Activated CD4-positive, alpha-beta T cell treated with anti-CD3 and anti-CD28 coated beads for 36 hours (primary cell): ENCODE results near the gene LMO7. TPM values are rescaled to one million over a fixed set of nuclear protein-coding genes. Genes with fewer than 3 reads are reported as not detected.
"Not testable (repeated sequence)": the region's sequence is repeated elsewhere in the genome, so short reads cannot be mapped to it uniquely, and the experiment has no call there.

Source experiments
- ATAC-seq: fragments of 200-7000 bp; cut with Tn5 transposase; one replicate; pipeline ENCODE4 v1.10.0; 2021; ENCODE audit warnings: mild to moderate bottlenecking, moderate library complexity
- CTCF ChIA-PET: fragments of 350-600 bp; sonication (Branson Sonifier 250); formaldehyde crosslinking; loops from one replicate; lab custom pipeline; 2021; ENCODE audit warnings: antibody characterized with exemption; lab: Charles Lee
- POLR2A ChIA-PET: fragments of 350-600 bp; sonication (Branson Sonifier 250); formaldehyde crosslinking; loops from one replicate; lab custom pipeline; 2021; ENCODE audit warnings: antibody characterized with exemption, inconsistent platforms; lab: Charles Lee
- DNase-seq: peaks from one replicate; pipeline ENCODE4 v3.0.0-alpha.2; 2020
- H3K27ac Mint-ChIP-seq: one replicate; pipeline ENCODE4 v1.8.0; 2021; ENCODE audit warnings: mixed read lengths
- H3K27me3 Mint-ChIP-seq: one replicate; pipeline ENCODE4 v1.8.0; 2021; ENCODE audit warnings: mixed read lengths
- H3K36me3 Mint-ChIP-seq: one replicate; pipeline ENCODE4 v1.8.0; 2021; ENCODE audit warnings: low read depth, mixed read lengths
- H3K4me1 Mint-ChIP-seq: one replicate; pipeline ENCODE4 v1.8.0; 2021; ENCODE audit warnings: mixed read lengths
- H3K4me3 Mint-ChIP-seq: one replicate; pipeline ENCODE4 v1.8.0; 2021; ENCODE audit warnings: mild to moderate bottlenecking, moderate library complexity, mixed read lengths
- H3K9me3 Mint-ChIP-seq: one replicate; pipeline ENCODE4 v1.8.0; 2021; ENCODE audit warnings: low read depth, mixed read lengths
- intact Hi-C, 2 experiments: fragments of 100-400 bp; cut with DNase I in 1 of 2; cut with micrococcal nuclease in 1 of 2; formaldehyde crosslinking; loops; one replicate each; pipeline versions ENCODE4 v1.14.2 to v1.15.1; 2022 to 2024; cut with DNase I, micrococcal nuclease
- total RNA-seq, 2 experiments: library from RNA; stranded (reverse); gene quantifications; one replicate each; pipeline ENCODE4 v1.2.3, GENCODE V29; 2021

LMO7 gene
- total RNA-seq, 2 experiments from 2014 or later, result 11.7 to 15.5 TPM

GRCh38 chr13:75787249-75787928 lies 151.3 kb downstream of the LMO7 start:
- peaks cover 4% of the 10 kb centered on the region for H3K36me3 Mint-ChIP-seq
- no peaks in the 10 kb centered on the region for H3K27me3 Mint-ChIP-seq
- ATAC-seq, result peak; percentile 30

GRCh38 chr13:75788481-75788981 lies 152.4 kb downstream of the LMO7 start:
- Mint-ChIP-seq H3K9me3 (no peaks in the 10 kb centered on the region), H3K36me3 (peaks cover 4% of the 10 kb centered on the region), H3K27me3 (no peaks in the 10 kb centered on the region), H3K4me3 (no peak overlapping the region), H3K27ac (no peak overlapping the region), H3K4me1 (peaks cover 2% of the 10 kb centered on the region)
- CTCF ChIA-PET, result interaction anchor here (1.6 kb wide), 1 partner anchor 16 kb away, joined by 5 read pairs; no protein-coding TSS in a partner anchor
- intact Hi-C loops, result no loop called here
- POLR2A ChIA-PET, result no interaction called here
- DNase-seq, result no peak
- ATAC-seq, result no peak

More at GRCh38 chr13:75787249-75787928, 151.3 kb downstream of the LMO7 start:
- Mint-ChIP-seq H3K27ac (no peak overlapping the region), H3K4me1 (peaks cover 2% of the 10 kb centered on the region), H3K4me3 (no peak overlapping the region), H3K9me3 (no peaks in the 10 kb centered on the region)
- DNase-seq, result no peak
- intact Hi-C loops, result no loop called here
- POLR2A ChIA-PET, result no interaction called here
- CTCF ChIA-PET, result interaction anchor here (0.7 to 1.6 kb wide), 3 partner anchors 9 to 17 kb away, joined by 3 to 5 read pairs (median 5); no protein-coding TSS in a partner anchor

- H3K9me3 Mint-ChIP-seq, result no peaks in the 10 kb centered on the region
- DNase-seq, result no peak
- ATAC-seq, result no peak
- H3K4me3 Mint-ChIP-seq, result no peak overlapping the region
- H3K4me1 Mint-ChIP-seq, result peaks cover 6% of the 10 kb centered on the region
- H3K27ac Mint-ChIP-seq, result no peak overlapping the region
- POLR2A ChIA-PET, result no interaction called here
- CTCF ChIA-PET, result interaction anchor here (1.0 kb wide), 1 partner anchor 39 kb away, joined by 3 read pairs; no protein-coding TSS in a partner anchor
- no peaks in the 10 kb centered on the region for H3K27me3 Mint-ChIP-seq
- intact Hi-C loops, result no loop called here
- peaks cover 4% of the 10 kb centered on the region for H3K36me3 Mint-ChIP-seq
Observed at GRCh38 chr13:75789451-75790197, 153.5 kb downstream of the LMO7 start.

- DNase-seq, result no peak
- H3K4me3 Mint-ChIP-seq, result no peak overlapping the region
- no peak overlapping the region for H3K27ac Mint-ChIP-seq
- ChIA-PET POLR2A (no interaction called here), CTCF (interaction anchor here (1.0 to 1.7 kb wide), 2 partner anchors 39 to 95 kb away, joined by 3 read pairs; no protein-coding TSS in a partner anchor)
- peaks cover 4% of the 10 kb centered on the region for H3K36me3 Mint-ChIP-seq
- peaks cover 6% of the 10 kb centered on the region for H3K4me1 Mint-ChIP-seq
- H3K27me3 Mint-ChIP-seq, result no peaks in the 10 kb centered on the region
- ATAC-seq, result no peak
- H3K9me3 Mint-ChIP-seq, result no peaks in the 10 kb centered on the region
- intact Hi-C loops, result no loop called here
Observed at GRCh38 chr13:75790198-75790970, 154.3 kb downstream of the LMO7 start.

- ChIA-PET CTCF (interaction anchor here (0.6 to 1.8 kb wide), 6 partner anchors 10 to 1189 kb away, joined by 3 to 6 read pairs (median 3); no protein-coding TSS in a partner anchor), POLR2A (no interaction called here)
- Mint-ChIP-seq H3K27ac (no peak overlapping the region), H3K27me3 (no peaks in the 10 kb centered on the region), H3K9me3 (no peaks in the 10 kb centered on the region), H3K4me1 (peaks cover 11% of the 10 kb centered on the region), H3K36me3 (peaks cover 13% of the 10 kb centered on the region), H3K4me3 (no peak overlapping the region)
- ATAC-seq, result no peak
- intact Hi-C loops, result no loop called here
- no peak for DNase-seq
Observed at GRCh38 chr13:75792526-75793187, 156.5 kb downstream of the LMO7 start.

- POLR2A ChIA-PET, H3K27me3 Mint-ChIP-seq, intact Hi-C loops, ATAC-seq, DNase-seq, H3K9me3 Mint-ChIP-seq, H3K27ac Mint-ChIP-seq, H3K4me3 Mint-ChIP-seq: not testable (repeated sequence)
- H3K4me1 Mint-ChIP-seq, result peaks cover 16% of the 10 kb centered on the region
- H3K36me3 Mint-ChIP-seq, result peaks cover 18% of the 10 kb centered on the region
- CTCF ChIA-PET, result interaction anchor here (0.6 to 1.0 kb wide), 2 partner anchors 334 to 1189 kb away, joined by 3 read pairs; no protein-coding TSS in a partner anchor
Observed at GRCh38 chr13:75793188-75793567, 157.0 kb downstream of the LMO7 start.

GRCh38 chr13:75794663-75795062 lies 158.5 kb downstream of the LMO7 start:
- Mint-ChIP-seq H3K27me3 (no peaks in the 10 kb centered on the region), H3K36me3 (peaks cover 21% of the 10 kb centered on the region), H3K4me1 (peaks cover 30% of the 10 kb centered on the region), H3K27ac (no peak overlapping the region), H3K9me3 (no peaks in the 10 kb centered on the region), H3K4me3 (no peak overlapping the region)
- ATAC-seq (no peak), DNase-seq (no peak)
- intact Hi-C loops, result no loop called here
- CTCF ChIA-PET, result interaction anchor here (0.6 to 1.3 kb wide), 2 partner anchors 15 to 99 kb away, joined by 3 to 4 read pairs; no protein-coding TSS in a partner anchor
- POLR2A ChIA-PET, result no interaction called here

- POLR2A ChIA-PET, result no interaction called here
- CTCF ChIA-PET, result interaction anchor here (1.3 kb wide), 1 partner anchor 100 kb away, joined by 3 read pairs; no protein-coding TSS in a partner anchor
Observed at GRCh38 chr13:75795274-75795673, 159.1 kb downstream of the LMO7 start.

GRCh38 chr13:75796825-75797224 lies 160.7 kb downstream of the LMO7 start:
- no peaks in the 10 kb centered on the region for H3K27me3 Mint-ChIP-seq
- peaks cover 23% of the 10 kb centered on the region for H3K36me3 Mint-ChIP-seq
- H3K27ac Mint-ChIP-seq, result peak overlapping the region; percentile 15
- peaks cover 49% of the 10 kb centered on the region for H3K4me1 Mint-ChIP-seq
- ChIA-PET POLR2A (no interaction called here), CTCF (interaction anchor here (1.3 kb wide), 1 partner anchor 20 kb away, joined by 3 read pairs; no protein-coding TSS in a partner anchor)
- ATAC-seq, result no peak
- intact Hi-C loops, result no loop called here
- H3K4me3 Mint-ChIP-seq, result no peak overlapping the region
- H3K9me3 Mint-ChIP-seq, result no peaks in the 10 kb centered on the region
- no peak for DNase-seq

More at GRCh38 chr13:75795274-75795673, 159.1 kb downstream of the LMO7 start:
- ATAC-seq (no peak), DNase-seq (no peak)
- Mint-ChIP-seq H3K9me3 (no peaks in the 10 kb centered on the region), H3K4me3 (no peak overlapping the region), H3K27me3 (no peaks in the 10 kb centered on the region), H3K4me1 (peaks cover 35% of the 10 kb centered on the region), H3K27ac (no peak overlapping the region), H3K36me3 (peaks cover 21% of the 10 kb centered on the region)
- intact Hi-C loops, result no loop called here

GRCh38 chr13:75797239-75797638 lies 161.1 kb downstream of the LMO7 start:
- POLR2A ChIA-PET, result no interaction called here
- intact Hi-C loops, result no loop called here
- Mint-ChIP-seq H3K36me3 (peaks cover 23% of the 10 kb centered on the region), H3K27me3 (no peaks in the 10 kb centered on the region), H3K9me3 (no peaks in the 10 kb centered on the region), H3K4me1 (peaks cover 53% of the 10 kb centered on the region), H3K27ac (peak overlapping the region; percentile 42), H3K4me3 (no peak overlapping the region)
- no peak for ATAC-seq
- no peak for DNase-seq
- CTCF ChIA-PET, result interaction anchor here (1.3 to 2.8 kb wide), 2 partner anchors 21 to 36 kb away, joined by 3 to 10 read pairs; no protein-coding TSS in a partner anchor
